ENCODE measurements around the gene ALKBH4.

The ALKBH4 gene

GRCh38 chr7:102451371-102452054 is 13.2 kb downstream of the ALKBH4 start:
- Histone ChIP-seq H3K27ac (ENCODE audit: low read depth, low read length) (no peak overlapping the region), H3K4me1 (ENCODE audit: control insufficient read depth, insufficient read depth, low read length) (peaks cover 7% of the 10 kb centered on the region; the same call in 1 of the 2 replicates), H3K4me3 (ENCODE audit: low read depth, low read length) (no peak overlapping the region), H3K9me3 (ENCODE audit: control insufficient read depth, insufficient read depth, low read depth, low read length) (no peaks in the 10 kb centered on the region), H3K36me3 (ENCODE audit: control insufficient read depth, insufficient read depth, low read length) (peaks cover 25% of the 10 kb centered on the region), H3K9ac (ENCODE audit: low read length) (no peak overlapping the region), H3K27me3 (ENCODE audit: control insufficient read depth, insufficient read depth, low read length) (no peaks in the 10 kb centered on the region)

- H3K9me3 ChIP-seq (ENCODE audit: control insufficient read depth, insufficient read depth, low read depth, low read length): no peaks in the 10 kb centered on the region
- H3K4me3 ChIP-seq (ENCODE audit: low read depth, low read length): no peak overlapping the region
- no peak overlapping the region for H3K27ac ChIP-seq (ENCODE audit: low read depth, low read length)
- no peak overlapping the region for H3K9ac ChIP-seq (ENCODE audit: low read length)
- peaks cover 16% of the 10 kb centered on the region for H3K36me3 ChIP-seq (ENCODE audit: control insufficient read depth, insufficient read depth, low read length)
- H3K27me3 ChIP-seq (ENCODE audit: control insufficient read depth, insufficient read depth, low read length): no peaks in the 10 kb centered on the region
- H3K4me1 ChIP-seq (ENCODE audit: control insufficient read depth, insufficient read depth, low read length): peaks cover 7% of the 10 kb centered on the region; the same call in 1 of the 2 replicates
These were observed 14.4 kb downstream of the ALKBH4 start for GRCh38 chr7:102450242-102450641.

- H3K27ac ChIP-seq (ENCODE audit: low read depth, low read length): no peak overlapping the region
- H3K27me3 ChIP-seq (ENCODE audit: control insufficient read depth, insufficient read depth, low read length): no peaks in the 10 kb centered on the region
- peaks cover 17% of the 10 kb centered on the region for H3K36me3 ChIP-seq (ENCODE audit: control insufficient read depth, insufficient read depth, low read length)
- no peak overlapping the region for H3K4me3 ChIP-seq (ENCODE audit: low read depth, low read length)
- H3K9ac ChIP-seq (ENCODE audit: low read length): no peak overlapping the region
- H3K9me3 ChIP-seq (ENCODE audit: control insufficient read depth, insufficient read depth, low read depth, low read length): no peaks in the 10 kb centered on the region
- H3K4me1 ChIP-seq (ENCODE audit: control insufficient read depth, insufficient read depth, low read length): peaks cover 7% of the 10 kb centered on the region; the same call in 1 of the 2 replicates
These were observed 15.5 kb downstream of the ALKBH4 start for GRCh38 chr7:102449136-102449535.

- no peaks in the 10 kb centered on the region for H3K27me3 ChIP-seq (ENCODE audit: control insufficient read depth, insufficient read depth, low read length)
- H3K9me3 ChIP-seq (ENCODE audit: control insufficient read depth, insufficient read depth, low read depth, low read length): no peaks in the 10 kb centered on the region
- no peak overlapping the region for H3K27ac ChIP-seq (ENCODE audit: low read depth, low read length)
- no peak overlapping the region for H3K4me3 ChIP-seq (ENCODE audit: low read depth, low read length)
- no peak overlapping the region for H3K9ac ChIP-seq (ENCODE audit: low read length)
- H3K4me1 ChIP-seq (ENCODE audit: control insufficient read depth, insufficient read depth, low read length): peaks cover 7% of the 10 kb centered on the region
- H3K36me3 ChIP-seq (ENCODE audit: control insufficient read depth, insufficient read depth, low read length): peaks cover 17% of the 10 kb centered on the region
These were observed 17.4 kb downstream of the ALKBH4 start for GRCh38 chr7:102447311-102447710.

GRCh38 chr7:102446387-102447156 is 18.1 kb downstream of the ALKBH4 start:
- H3K4me1 ChIP-seq (ENCODE audit: control insufficient read depth, insufficient read depth, low read length): peaks cover 11% of the 10 kb centered on the region
- H3K27me3 ChIP-seq (ENCODE audit: control insufficient read depth, insufficient read depth, low read length): no peaks in the 10 kb centered on the region
- H3K27ac ChIP-seq (ENCODE audit: low read depth, low read length): no peak overlapping the region
- no peak overlapping the region for H3K9ac ChIP-seq (ENCODE audit: low read length)
- H3K9me3 ChIP-seq (ENCODE audit: control insufficient read depth, insufficient read depth, low read depth, low read length): no peaks in the 10 kb centered on the region
- H3K36me3 ChIP-seq (ENCODE audit: control insufficient read depth, insufficient read depth, low read length): peaks cover 17% of the 10 kb centered on the region
- no peak overlapping the region for H3K4me3 ChIP-seq (ENCODE audit: low read depth, low read length)

GRCh38 chr7:102445674-102446071 is 19.0 kb downstream of the ALKBH4 start:
- Histone ChIP-seq H3K36me3 (ENCODE audit: control insufficient read depth, insufficient read depth, low read length) (peaks cover 17% of the 10 kb centered on the region), H3K27ac (ENCODE audit: low read depth, low read length) (no peak overlapping the region), H3K4me3 (ENCODE audit: low read depth, low read length) (no peak overlapping the region)

GRCh38 chr7:102444961-102445673 is 19.5 kb downstream of the ALKBH4 start:
- H3K27me3 ChIP-seq (ENCODE audit: control insufficient read depth, insufficient read depth, low read length): no peaks in the 10 kb centered on the region
- peaks cover 17% of the 10 kb centered on the region for H3K4me1 ChIP-seq (ENCODE audit: control insufficient read depth, insufficient read depth, low read length)
- H3K9me3 ChIP-seq (ENCODE audit: control insufficient read depth, insufficient read depth, low read depth, low read length): no peaks in the 10 kb centered on the region
- no peak overlapping the region for H3K4me3 ChIP-seq (ENCODE audit: low read depth, low read length)
- H3K9ac ChIP-seq (ENCODE audit: low read length): no peak overlapping the region
- no peak overlapping the region for H3K27ac ChIP-seq (ENCODE audit: low read depth, low read length)
- H3K36me3 ChIP-seq (ENCODE audit: control insufficient read depth, insufficient read depth, low read length): peaks cover 17% of the 10 kb centered on the region

More at GRCh38 chr7:102445674-102446071, 19.0 kb downstream of the ALKBH4 start:
- no peaks in the 10 kb centered on the region for H3K9me3 ChIP-seq (ENCODE audit: control insufficient read depth, insufficient read depth, low read depth, low read length)
- peaks cover 11% of the 10 kb centered on the region for H3K4me1 ChIP-seq (ENCODE audit: control insufficient read depth, insufficient read depth, low read length)
- no peaks in the 10 kb centered on the region for H3K27me3 ChIP-seq (ENCODE audit: control insufficient read depth, insufficient read depth, low read length)
- H3K9ac ChIP-seq (ENCODE audit: low read length): no peak overlapping the region

GRCh38 chr7:102439963-102440795 is 24.5 kb downstream of the ALKBH4 start:
- Histone ChIP-seq H3K9ac (ENCODE audit: low read length) (peak overlapping the region; percentile 4), H3K4me3 (ENCODE audit: low read depth, low read length) (no peak overlapping the region), H3K36me3 (ENCODE audit: control insufficient read depth, insufficient read depth, low read length) (peaks cover 14% of the 10 kb centered on the region), H3K27me3 (ENCODE audit: control insufficient read depth, insufficient read depth, low read length) (no peaks in the 10 kb centered on the region), H3K27ac (ENCODE audit: low read depth, low read length) (peak overlapping the region; percentile 29), H3K4me1 (ENCODE audit: control insufficient read depth, insufficient read depth, low read length) (peaks cover 22% of the 10 kb centered on the region), H3K9me3 (ENCODE audit: control insufficient read depth, insufficient read depth, low read depth, low read length) (no peaks in the 10 kb centered on the region)

GRCh38 chr7:102436118-102436517 is 28.5 kb downstream of the ALKBH4 start:
- Histone ChIP-seq H3K27ac (ENCODE audit: low read depth, low read length) (no peak overlapping the region), H3K4me3 (ENCODE audit: low read depth, low read length) (no peak overlapping the region), H3K9ac (ENCODE audit: low read length) (no peak overlapping the region), H3K9me3 (ENCODE audit: control insufficient read depth, insufficient read depth, low read depth, low read length) (no peaks in the 10 kb centered on the region), H3K36me3 (ENCODE audit: control insufficient read depth, insufficient read depth, low read length) (peaks cover 12% of the 10 kb centered on the region), H3K27me3 (ENCODE audit: control insufficient read depth, insufficient read depth, low read length) (no peaks in the 10 kb centered on the region), H3K4me1 (ENCODE audit: control insufficient read depth, insufficient read depth, low read length) (peaks cover 34% of the 10 kb centered on the region)

GRCh38 chr7:102434039-102434486 is 30.6 kb downstream of the ALKBH4 start:
- Histone ChIP-seq H3K36me3 (ENCODE audit: control insufficient read depth, insufficient read depth, low read length) (peaks cover 9% of the 10 kb centered on the region), H3K9me3 (ENCODE audit: control insufficient read depth, insufficient read depth, low read depth, low read length) (no peaks in the 10 kb centered on the region), H3K4me3 (ENCODE audit: low read depth, low read length) (peak overlapping the region; percentile 84), H3K4me1 (ENCODE audit: control insufficient read depth, insufficient read depth, low read length) (peaks cover 29% of the 10 kb centered on the region), H3K27ac (ENCODE audit: low read depth, low read length) (no peak overlapping the region), H3K9ac (ENCODE audit: low read length) (peak overlapping the region; percentile 72), H3K27me3 (ENCODE audit: control insufficient read depth, insufficient read depth, low read length) (no peaks in the 10 kb centered on the region)
